Renal cortex interstitium (tissue), 11 donors: ENCODE measurements around the gene RERE. TPM values are rescaled to one million over a fixed set of nuclear protein-coding genes. Genes with fewer than 3 reads are reported as not detected.
"Not testable (repeated sequence)": the region's sequence is repeated elsewhere in the genome, so short reads cannot be mapped to it uniquely, and the experiment has no call there.

ENCODE experiments used
- DNase-seq, 11 donors: peaks; one replicate each; pipeline ENCODE4 v3.0.0-alpha.2; 2013; ENCODE audit warnings: low read depth in 9 of 11, low spot score in 4 of 11; ENCODE audit errors: extremely low read depth in 1 of 11
- polyA plus RNA-seq, 3 donors: library from polyadenylated mRNA; unstranded; fragments of 120-200 nt; gene quantifications; one replicate each; pipeline ENCODE4 v1.2.1, GENCODE V29; 2013; ENCODE audit not compliant: insufficient read length in 3 of 3

Gene RERE
- polyA plus RNA-seq, 3 donors = 149 to 169 (median 157) TPM

DNA sequence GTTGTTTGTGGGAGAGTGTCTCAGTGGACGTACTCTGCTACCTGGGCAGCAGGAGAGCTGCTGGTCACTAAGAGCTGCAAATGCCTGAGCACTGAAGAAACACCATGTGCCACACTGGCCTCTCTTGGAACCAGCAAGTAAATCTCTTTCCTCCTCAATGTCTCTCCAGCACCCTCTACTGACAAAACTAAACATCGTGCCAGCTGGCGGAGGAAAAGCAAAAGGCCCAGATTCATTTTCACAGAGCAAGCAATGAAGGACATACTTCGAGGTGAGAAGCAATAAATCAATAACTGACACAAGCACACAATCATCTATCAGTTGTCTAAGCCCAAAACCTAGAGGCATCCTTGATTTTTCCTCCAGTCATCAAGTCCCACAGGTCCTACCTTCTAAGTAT is 78.1 kb downstream of the RERE start:
- DNase-seq = no peak

DNA sequence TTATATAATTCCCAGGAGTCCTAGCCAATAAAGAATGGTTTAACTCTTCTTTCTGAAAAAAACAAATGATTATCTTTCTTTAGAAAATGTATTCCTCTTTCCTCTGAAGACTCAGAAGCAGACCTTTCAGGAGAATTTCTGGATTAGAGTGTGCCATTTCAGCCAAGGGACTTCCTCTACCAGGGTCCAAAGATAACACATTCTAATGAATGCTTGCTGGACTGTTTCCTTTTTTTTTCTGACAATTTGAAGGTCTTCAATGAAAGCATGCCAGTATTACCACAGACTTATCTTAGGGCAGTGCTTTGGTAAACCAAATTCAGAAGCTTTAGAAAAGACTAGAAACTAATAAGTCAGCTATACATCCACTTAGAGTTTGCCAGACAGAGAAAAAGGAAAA is 80.5 kb downstream of the RERE start:
- DNase-seq = no peak

DNA sequence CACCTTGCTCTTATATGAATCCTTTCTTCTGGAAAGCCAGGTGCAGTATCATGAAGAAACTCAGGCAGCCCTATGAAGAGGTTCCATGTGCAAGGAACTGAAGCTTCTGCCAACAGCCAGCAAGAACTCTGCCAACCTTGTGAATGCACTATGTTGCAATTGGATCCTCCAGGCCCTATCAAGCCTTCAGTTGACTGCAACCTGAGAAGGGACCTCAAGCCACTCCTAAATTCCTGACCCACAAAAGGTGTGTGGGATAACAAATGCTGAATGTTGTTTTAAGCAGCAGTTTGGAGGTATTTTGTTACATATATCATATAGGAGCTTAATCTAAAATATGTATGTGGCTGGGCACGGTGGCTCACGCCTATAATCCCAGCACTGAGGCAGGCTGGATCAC is 84.0 kb downstream of the RERE start:
- DNase-seq = peak in 2 of 11 donors; percentile 44 to 46

DNA sequence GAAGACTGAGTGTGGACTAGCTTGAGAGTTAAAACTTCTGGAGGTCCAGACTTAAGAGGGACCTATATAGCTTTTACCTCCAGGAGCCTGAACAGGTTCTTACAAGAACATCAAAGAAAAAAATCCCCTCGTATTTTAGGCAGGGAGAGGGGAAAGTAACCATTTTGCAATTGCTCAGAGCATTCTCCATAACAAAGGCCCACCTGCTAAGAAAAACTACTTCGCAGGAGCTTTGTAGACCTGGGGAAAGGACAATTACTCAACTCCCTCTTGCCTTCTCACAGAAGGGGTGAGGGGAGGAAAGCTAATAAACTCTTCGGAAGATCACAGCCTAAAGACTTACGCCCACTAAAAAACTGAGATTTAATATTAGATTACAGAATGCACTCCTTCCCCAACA is 86.3 kb downstream of the RERE start:
- DNase-seq = no peak

DNA sequence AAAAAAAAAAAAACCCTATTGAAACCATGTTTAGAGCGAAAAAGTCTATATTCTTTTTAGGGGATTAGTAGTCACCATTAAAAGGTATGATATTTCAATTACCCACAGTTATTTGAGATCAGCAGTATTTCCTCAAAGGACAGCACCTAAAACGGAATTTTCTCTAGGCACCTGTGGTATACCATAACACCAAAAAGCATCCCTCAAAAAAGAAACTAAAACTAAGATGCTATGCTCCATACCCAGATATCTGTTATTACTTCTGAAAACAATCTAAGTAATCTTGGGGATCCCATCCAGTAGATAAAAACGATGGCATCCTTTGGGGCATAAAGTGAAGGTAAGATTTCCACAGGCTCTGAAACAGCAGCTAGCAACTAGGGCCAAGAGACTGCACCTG is 89.0 kb downstream of the RERE start:
- no peak for DNase-seq

DNA sequence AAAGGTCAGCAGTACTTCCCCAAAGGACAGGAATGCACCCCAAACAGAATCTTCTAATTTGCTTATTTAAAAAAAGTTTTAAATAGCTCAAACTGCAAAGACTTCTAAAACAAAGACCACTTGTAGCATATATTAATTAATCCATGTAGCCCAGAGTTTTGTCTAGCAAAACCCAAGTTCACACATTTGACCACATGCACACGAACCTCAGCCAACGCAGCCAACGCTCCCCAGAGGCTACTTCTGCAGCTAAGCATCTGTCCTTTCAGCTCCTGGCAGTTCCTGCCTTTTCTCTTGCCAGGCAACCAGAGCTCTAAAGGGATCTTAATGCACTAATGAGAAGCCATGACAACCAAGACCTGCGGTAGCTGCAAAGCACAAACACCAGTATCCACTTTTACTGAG is 89.6 kb downstream of the RERE start:
- DNase-seq = no peak

DNA sequence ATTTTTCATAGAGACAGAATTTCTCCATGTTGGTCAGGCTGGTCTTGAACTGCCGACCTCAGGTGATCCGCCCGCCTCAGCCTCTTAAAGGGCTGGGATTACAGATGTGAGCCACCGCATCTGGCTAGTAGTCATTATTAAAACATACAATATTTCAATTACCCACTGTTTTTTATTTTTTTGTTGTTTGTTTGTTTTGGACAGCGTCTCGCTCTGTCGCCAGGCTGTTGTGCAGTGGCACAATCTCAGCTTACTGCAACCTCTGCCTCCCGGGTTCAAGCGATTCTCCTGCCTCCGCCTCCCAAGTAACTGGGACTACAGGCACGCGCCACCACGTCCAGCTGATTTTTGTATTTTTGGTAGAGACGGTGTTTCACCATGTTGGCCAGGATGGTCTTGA is 90.1 kb downstream of the RERE start:
- not testable (repeated sequence) for DNase-seq

DNA sequence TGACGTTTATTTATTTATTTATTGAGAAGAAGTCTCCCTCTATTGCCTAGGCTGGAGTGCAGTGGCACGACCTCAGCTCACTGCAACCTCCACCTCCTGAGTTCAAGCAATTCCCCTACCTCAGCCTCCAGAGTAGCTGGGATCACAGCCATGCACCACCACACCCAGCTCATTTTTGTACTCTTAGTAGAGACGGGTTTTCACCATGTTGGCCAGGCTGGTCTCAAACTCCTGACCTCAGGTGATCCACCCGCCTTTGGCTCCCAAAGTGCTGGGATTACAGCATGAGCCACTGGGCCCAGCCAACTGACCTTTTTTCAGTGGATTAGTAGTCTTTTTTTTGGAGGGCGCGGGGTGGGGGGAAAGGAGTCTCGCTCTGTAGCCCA is 90.6 kb downstream of the RERE start:
- not testable (repeated sequence) for DNase-seq

DNA sequence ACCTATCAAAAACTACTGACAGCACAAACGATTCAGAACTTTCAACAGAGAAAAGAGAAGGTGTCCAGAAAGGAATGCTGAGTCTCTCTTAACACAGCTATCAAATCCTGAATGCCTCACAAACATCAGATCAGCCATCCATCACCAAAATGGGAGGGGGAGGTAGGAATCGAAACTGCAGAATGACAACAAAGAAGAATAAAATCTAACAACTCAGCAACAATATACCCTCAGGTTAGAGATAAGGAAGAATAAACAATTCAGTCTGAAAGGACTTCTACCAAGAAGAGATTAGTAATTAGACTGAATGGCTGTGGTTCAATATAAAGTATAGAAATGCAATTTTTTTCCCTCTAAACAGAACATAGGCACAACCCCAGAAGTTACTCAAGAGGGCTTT is 94.4 kb downstream of the RERE start:
- DNase-seq = no peak

DNA sequence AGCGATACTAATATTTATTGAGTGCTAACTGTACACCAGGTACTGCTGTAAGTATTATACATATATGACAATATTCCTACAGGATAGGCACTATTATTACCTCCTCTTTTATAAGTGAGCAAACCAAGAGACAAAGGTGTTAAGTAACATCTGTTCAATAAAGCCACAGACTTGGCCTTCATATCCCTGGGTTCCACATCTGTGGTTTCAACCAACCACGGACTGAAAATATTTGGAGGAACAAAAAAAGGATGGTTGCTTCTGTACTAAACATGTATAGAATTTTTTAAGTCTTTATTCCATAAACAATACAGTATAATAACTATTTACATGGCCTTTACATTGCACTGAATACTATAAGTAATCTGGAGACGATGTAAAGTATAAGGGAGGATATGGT is 95.1 kb downstream of the RERE start:
- DNase-seq = no peak

DNA sequence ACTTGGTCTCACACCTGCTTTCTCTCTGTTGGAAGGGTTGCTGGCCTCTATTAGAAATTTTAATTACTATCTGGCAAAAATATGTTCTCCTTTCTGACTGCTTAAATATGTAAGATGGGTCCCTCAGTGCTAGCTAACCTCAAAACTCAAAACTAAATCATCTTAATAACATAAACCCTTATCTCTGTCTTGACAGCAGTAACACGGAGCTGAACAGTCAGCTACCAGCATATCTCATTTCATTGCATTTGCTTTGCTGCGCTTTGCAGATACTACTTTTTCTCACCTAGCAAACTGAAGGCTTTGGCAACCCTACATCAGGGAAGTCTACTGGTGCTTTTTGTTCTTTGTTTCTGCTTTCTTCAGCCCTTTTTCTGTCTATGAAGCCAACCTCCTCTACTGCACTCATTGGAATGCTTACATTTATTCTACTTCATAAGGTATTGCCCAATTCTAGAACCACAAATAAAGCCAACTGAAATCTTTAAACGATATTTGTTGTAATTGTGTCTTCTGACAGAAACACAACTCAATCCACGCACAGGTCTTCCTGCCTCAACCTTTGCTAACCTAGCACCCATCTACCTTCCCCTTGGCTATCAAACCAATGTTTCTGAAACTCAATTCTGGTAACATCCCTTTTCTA is 95.6 kb downstream of the RERE start:
- no peak for DNase-seq

DNA sequence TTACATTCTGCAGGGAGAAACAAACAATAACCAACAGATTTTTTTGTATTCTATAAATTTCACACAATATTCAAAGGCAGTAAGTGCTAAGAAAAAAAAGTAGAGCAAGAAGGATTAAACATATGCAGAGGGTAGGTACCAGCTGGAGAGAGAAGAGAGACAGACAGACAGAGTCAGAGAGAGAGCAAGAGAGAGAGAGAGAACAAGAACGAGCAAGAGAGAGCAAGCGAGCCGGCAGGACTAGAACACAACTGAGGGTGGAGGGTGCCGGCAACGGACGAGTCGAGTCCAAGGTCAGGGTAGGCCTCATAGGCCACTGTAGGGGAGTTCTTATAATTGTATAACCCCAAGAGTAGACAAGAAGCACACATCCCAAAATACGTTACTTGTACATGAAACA is 97.1 kb downstream of the RERE start:
- DNase-seq = no peak

DNA sequence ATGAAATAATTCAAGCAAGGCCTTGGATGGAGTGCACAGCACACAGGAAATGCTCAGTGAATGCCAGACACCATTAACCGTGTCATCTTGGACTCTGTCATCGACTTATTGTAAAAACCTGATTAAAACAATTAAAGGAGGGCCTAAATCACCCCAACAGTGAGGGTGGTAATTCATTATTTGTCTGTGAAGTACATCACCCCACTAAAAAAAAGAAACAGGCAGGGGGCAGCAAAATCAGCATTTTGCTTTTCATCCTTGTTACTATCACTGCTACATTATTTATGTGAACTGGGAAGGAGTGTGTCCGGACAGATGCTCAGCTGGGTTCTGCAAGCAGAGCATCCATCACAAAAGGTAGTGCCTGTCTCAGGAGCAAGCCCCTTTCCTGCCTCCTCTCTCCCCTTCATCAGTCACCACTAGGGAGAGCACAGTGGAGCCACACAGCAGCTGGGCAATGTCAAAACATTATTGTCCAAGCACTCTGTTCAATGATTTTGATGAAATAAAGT is 98.5 kb downstream of the RERE start:
- no peak for DNase-seq

DNA sequence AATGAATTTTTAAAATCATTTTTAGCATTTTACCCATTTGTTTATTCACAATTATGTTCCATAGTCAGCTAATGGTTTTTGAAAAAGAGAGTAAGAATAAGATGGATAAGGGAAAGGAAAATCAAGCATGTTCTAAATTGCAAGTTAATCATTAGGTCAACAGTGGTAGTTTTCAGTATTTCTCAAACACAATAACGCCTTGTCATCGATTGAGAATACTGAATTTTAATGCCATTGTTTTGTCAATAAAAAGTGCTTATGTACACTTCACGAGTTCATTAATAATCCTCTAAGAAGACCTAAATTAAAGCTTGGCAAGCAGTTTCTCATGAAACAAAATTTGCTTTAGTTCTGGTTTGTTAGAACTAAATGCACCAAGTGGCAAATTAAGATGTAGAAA is 100.3 kb downstream of the RERE start:
- no peak for DNase-seq

DNA sequence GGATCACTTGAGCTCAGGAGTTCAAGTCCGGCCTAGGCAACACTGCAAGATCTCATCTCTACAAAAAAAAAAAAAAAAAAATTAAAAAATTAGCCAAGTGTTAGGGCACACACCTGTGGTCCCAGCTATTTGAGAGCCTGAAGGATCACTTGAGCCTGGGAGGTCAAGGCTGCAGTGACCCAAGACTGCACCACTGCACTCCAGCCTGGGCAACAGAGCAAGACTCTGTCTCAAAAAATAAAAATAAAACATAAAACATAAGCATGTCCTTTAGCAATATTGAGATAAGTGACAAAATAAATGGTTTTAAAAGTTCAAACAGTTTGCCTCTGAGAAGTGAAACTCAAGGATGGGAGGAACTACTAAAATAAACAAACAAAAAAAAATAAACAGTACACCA is 101.2 kb downstream of the RERE start:
- no peak for DNase-seq

DNA sequence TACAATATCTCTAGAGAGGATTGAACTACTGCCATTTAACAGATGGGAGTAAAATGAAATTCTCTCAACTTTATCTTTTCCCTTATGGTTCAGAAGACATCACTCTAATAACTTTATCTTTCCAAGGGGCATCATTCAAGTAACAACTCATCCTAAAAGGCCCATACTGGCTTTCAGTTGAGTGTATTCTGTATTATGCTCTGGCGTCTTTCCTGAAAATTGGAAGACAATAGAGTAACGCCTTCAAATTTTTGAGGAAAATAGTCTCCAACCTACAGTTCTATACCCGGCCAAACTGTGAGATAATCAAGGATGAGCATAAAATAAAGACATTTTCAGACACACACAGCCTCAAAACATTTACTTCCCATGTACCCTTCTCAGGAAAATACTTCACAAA is 103.3 kb downstream of the RERE start:
- DNase-seq = no peak

DNA sequence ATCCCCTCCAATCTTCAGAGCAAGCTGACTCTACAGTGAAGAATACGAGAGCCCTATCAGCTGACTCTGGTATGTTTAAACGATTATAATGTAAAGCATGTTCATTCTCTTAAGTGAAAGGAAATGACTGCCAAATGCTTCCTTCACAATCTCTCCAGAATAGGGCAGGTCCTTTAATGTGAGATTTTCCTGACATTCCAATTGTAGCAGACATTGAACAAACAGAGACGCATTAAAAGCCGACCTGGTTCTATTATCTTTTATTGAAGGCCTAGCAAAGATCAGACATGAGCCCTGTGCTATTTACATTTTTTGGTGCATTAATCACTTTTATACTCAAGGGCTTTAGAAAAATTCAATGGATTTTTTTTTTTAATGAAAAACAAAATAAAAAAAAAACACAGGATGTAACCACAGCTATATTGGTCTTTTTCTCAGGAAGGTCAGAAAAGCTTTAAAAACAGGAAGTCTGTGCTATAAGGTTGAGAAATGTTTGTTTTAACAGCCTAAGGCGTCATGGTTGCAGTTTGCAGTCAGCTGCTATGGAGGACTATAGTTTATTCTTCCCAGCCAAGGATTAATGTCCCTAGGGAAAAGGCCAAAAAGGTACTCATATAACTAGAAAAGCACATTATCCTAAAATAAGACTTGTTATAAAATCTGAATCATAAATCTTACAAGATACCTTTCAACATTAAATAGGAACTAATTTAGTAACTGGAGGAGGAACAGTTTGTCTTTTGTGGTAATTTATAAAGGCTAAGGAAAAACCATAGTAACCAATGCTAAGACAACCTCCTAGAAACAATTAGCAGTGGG is 104.8 kb downstream of the RERE start:
- peak in 9 of 11 donors; percentile 55 to 78 (median 58) for DNase-seq

DNA sequence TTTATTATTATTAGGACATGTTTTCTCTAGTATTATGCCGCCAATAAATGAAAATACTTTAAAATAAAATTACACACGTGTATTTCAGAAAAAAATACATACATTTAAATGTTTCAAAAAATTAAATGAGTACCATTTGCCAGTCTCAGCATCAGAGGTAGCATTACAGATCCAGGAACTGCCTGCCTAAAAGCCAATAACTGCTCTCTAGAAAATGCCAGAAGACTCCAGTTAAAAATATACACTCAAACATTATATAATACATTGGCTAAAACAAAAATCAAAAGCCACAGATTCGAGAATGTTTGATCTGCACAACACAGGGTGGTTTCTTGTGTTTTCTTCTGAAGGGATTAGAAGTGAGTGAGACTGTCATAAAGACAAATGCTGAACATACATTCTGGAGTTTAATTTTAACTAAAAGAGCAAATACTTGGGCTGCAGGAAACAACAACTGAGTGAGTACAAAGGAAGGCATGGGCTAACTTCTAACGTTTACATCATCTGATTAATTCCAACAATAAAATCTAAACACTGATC is 105.5 kb downstream of the RERE start:
- no peak for DNase-seq

DNA sequence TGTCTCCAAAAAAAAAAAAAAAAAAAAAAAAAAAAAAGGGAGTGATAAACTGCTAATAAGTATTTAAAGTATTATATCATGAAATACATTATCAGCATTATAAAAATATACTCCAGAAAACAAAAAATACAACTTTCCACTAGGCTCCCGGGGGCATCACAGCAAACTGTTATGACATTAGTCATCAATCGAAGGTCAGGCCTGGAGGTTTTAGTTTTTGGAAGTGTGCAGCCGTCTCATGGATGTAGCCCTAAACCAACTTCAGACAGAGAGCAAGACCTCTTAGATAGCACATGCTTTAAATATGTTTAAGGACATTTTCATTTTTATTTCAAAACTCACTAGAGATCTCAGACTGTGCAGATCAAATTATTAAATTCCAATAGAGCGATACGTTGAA is 106.3 kb downstream of the RERE start:
- no peak for DNase-seq

DNA sequence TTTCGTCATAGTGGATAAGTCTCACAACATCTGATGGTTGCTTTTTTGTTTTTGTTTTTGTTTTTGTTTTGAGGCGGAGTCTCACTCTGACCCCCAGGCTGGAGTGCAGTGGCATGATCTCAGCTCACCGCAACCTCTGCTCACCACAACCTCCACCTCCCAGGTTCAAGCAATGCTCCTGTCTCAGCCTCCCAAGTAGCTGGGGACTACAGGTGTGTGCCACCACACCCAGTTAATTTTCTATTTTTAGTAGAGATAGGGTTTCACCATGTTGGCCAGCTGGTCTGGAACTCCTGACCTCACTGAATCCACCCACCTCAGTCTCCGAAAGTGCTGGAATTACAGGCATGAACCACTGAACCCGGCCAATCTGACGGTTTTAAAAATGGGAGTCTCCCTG is 109.2 kb downstream of the RERE start:
- no peak for DNase-seq
